NCI-H2029 (cell line): ENCODE measurements around the gene DLX2.
"Not testable (repeated sequence)": the region's sequence is repeated elsewhere in the genome, so short reads cannot be mapped to it uniquely, and the experiment has no call there.

ENCODE experiments used
- DNase-seq: peaks from one replicate; lab custom pipeline; 2025; lab: John Stamatoyannopoulos, UW

Gene DLX2

DNA sequence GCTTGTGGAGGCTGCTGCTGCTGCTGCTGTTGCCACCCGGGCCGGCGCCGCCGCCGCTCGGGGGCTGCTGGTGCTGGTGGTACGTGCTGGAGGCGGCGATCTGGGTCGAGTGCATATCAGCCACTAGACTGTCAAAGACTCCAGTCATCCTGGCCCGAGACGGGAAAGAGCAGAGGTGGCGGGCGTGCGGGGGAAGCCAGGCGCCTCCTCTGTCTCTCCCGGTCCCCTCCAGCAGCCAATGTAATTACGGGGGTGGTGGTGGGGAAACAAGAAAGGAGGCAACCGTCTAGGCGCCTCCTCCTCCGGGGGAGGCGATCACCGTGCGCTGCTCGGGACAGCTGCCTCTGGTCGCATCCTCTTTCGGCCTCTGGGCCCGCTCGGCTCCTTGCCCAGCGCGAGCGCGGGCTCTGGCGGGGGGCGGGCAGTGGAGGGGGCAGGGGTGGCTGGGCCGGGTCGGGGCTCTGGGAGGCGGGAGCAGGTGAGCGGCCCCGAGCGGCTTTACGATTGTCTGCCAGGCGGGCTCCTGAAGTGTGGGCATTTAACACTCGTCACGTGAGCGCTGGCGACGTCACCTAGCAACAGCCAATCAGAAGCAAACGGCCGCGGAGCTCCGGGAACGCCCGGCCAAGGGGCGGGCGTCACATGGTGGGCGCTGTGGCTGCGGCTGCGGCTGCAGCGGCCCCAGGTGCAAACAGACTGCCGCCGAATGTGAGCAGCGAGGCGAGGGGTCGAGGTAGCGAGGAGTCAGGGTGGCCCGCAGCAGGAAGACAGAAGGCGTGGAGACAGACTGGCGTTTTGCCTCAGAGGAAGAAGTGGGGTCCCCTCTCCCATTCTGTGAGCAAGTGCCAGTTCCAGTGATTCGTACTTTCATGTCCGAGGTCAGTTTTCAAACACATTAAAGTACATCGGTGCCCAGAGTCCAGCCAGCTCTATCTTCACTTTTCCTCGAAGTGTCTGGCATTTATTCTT lies at the start of gene DLX2:
Gene DLX2 (minus strand): TSS at position 510 of the 969 bp plus-strand sequence. CDS start 362 bp downstream, at position 148.
- peak; percentile 87 for DNase-seq

DNA sequence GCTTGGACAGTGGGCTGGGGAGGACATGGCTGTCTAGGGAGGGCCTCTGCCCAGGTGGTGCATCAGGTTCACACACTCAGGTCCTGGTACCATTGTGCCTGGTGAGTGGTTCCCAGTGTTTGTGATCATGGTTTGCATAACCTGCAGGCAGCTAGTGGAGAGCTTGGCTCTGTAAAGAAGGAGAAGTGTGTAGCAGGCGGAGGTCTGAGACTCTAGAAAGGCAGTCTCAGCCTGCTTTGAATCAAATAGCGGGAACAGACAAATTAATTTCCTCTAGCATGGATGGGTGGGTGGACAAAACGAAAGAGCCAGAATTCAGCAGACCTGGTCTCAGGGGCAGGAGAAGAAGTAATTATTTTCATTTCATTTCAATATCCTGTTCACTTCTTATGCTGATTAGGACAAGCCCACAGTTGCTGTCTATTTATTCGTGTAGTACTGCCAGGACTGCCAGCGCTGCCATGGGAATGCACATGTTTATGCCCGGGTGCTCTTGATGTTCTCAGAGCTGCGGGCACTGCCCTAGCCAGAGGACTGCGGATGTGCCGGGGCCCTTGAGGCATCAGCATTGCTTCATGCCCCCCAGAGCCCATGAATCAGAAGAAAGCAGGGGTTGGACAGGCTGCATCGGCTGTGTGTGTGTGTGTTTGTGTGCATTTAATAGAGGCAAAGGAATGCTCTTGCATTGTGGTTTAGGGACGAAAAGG lies 45.4 kb upstream of the DLX2 start:
- DNase-seq = no peak

DNA sequence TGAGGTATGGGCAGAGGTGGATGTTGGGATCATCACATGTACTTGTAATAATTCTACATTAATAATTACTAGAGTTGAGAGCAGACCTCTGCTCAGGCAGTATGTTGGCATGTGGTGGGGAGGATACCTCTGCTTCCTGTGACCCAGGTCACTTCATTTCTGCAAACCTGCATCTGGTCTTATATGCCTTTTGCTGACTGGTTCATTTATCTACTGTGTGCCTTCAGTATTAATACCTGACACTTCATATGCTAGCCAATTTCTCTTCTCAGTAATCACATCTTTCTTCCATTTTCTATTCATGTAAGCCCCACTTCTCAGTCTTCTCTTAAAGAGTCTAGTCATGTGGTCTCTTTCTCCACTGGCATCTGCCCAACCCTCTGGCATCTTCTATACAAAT lies 41.1 kb upstream of the DLX2 start:
- no peak for DNase-seq

DNA sequence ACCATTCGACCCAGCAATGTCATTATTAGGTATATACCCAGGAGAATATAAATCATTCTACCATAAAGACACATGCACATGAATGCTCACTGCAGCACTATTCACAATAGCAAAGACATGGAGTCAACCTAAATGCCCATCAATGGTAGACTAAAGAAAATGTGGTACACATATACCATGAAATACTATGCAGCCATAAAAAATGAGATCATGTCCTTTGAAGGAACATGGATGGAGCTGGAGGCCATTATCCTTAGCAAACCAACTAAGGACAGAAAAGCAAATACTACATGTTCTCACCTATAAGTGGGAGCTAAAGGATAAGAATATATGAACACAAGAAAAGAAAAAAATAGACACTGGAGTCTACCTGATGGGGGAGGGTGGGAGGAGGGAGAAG lies 36.0 kb upstream of the DLX2 start:
- DNase-seq = not testable (repeated sequence)

DNA sequence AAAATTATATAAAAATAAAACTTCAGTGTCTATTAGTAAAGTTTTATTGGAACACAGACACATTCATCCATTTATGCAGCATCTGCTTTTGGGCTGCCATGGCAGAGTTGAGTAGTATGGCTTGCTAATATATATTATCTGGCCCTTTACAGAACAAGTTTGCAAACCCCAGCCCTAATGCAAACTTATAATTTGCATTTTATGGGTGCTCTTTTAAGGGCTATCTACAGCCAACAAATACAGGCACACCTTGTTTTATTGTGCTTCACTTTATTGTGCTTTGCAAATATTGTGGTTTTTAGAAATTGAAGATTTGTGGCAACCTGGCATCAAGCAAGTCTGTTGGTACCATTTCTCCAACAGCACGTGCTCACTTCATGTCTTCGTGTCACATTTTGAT lies 35.2 kb upstream of the DLX2 start:
- no peak for DNase-seq

DNA sequence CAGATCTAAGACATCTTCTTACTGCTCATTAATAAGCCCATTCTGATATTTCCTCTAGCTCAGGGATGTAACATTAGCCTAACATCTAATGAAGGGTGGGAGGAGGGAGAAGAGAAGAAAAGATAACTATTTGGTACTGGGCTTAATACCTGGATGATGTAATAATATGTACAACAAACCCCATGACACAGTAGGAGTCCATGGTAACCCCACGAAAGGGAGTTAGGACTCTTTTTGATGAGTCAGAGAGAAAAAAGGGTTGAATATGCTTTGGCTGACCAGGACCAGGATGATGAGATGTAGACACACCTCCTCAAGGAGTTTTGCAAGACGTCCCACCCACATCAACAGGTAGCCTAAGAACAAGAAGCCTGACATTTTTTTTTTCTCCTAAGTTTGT lies 34.4 kb upstream of the DLX2 start:
- DNase-seq = no peak

DNA sequence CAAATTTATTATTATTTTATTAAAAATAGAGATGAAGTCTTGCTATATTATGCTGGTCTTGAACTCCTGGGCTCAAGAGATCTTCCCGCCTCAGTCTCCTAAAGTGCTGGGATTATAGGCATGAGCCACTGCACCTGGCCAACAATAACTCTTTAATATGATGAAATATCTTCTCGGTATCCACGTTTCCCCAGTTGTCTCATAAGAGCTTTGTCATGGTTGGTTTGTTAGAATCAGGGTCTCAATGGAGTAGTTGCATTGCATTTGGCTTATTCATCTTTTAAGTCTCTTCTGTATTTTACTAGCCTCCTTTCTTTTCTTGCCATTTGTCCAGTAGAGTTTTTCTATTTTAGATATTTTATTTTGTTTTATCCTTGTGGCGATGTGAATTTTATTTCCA lies 32.7 kb upstream of the DLX2 start:
- no peak for DNase-seq

DNA sequence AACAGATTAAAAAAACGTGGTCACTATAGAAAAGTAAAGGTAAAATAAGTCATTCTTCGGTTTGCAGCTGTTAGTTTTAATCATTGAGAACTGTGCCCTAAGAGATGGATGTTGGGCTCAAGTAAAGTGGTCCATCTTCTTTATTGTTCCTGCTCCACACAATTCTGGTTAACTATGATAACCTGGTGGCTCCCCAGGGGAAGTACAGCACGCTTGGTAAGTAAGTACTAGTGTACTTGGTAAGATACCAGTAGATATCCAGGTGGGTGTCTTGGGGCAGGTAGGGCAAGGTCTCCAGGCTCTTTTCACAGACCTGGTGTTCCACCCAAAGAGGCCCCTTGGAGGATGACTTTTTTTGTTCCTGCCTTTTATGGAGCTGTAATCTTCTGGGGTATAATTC lies 31.6 kb upstream of the DLX2 start:
- DNase-seq = no peak

DNA sequence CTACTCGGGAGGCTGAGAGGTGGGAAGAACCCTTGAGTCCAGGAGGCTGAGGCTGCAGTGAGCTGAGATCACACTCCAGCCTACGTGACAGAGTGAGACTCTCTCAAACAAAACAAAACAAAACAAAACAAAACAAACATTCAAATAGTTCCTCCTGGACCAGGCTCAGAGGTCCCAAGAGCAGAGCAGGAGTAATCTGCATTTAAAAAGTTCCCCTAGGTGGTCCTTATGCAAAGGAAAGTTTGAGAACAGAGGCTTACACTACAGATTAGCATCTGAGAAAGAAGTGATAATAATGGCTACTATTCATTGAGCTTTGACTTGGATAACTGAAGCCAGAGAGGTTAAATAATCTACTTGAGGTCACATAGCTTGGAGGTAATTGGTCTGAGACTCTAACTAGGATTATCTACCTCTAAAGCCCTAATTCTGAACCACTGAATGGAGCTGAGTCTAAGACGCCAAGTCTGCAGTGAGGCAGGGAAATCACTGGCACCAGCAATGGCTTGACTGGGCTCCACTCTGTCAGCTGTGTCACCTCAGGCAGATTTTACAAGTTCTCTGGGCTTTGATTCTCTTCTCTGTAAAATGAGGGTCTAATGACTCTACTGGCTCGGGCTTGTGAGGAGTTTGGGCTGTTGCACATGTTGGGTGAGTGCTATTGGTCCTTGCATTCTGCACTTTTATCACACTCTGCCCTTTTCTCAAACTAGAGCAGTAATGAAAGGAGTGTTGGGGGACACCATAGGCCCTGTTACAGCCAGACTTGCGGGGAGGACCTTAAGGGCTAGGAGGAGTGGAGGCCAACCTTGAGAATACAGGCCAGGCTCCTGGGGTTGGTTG lies 29.2 kb upstream of the DLX2 start:
- DNase-seq = no peak

DNA sequence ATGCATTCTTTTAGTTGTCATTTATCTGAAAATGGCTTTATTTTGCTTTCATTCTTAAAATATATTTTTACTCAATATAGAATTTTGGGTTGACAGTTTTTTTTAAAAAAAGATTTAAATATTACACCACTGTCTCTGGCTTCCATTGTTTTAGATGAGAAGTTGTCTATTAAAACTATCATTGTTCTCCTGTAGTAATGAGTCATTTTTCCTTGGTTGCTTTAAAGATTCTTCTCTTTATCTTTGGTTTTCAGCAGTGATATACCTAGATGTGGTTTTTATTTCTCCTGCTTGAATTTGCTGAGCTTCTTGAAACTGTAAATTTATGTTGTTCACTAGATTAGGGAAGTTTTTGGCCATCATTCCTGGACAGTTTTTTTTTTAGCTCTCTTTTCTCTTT lies 26.7 kb upstream of the DLX2 start:
- no peak for DNase-seq

DNA sequence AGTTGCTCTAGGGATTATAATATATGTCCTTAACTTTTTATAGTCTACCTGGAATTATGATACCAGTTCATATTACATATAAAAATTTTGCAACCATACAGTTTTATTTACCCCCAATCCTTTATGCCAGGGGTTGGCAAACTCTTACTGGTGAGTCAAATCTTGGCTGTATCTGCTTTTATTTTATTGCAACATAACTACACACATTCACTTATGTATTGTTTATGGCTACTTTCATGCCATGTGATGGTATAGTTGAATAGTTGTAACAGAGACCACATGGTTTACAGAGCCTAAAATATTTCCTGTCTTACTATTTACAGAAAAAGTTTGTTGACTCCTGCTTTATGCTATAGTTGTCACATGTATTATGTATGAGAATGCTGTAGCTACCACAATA lies 25.8 kb upstream of the DLX2 start:
- DNase-seq = no peak

DNA sequence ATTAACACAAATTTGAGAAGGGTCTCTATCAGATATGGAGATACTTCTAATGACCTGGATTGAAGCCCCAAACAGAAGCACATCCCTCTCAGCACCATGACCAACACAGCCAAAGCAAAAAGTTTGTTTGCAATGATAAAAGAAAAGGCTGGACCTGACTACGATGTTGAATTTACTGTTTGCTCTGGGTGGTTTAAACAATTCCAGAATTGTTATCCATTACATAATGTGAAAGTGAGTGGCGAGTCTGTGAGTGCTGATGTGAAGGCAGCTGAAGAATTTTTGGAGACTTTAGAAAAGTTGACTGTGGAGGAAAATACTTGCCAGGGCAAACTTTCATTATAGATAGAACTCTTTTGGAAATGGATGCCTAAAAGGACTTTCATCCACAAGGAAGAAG lies 17.4 kb upstream of the DLX2 start:
- DNase-seq = no peak

DNA sequence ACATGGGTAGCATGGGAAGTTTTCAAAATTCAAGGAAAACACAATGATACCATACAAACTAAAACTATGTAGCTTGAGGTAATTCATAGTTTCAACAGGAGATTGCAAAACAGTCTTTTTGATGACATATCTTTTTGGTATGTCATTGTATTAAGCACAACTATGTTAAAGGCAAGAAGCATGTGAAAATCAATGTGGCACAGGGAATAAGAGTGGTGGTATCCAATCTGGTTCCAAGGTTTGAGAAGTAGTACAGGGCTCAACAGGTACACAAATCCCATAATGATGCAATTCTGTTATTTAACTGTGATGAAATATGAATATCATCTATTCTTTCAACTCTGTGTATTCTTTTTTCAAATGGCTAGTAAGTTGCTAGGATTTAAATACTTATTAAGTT lies 16.4 kb upstream of the DLX2 start:
- no peak for DNase-seq

DNA sequence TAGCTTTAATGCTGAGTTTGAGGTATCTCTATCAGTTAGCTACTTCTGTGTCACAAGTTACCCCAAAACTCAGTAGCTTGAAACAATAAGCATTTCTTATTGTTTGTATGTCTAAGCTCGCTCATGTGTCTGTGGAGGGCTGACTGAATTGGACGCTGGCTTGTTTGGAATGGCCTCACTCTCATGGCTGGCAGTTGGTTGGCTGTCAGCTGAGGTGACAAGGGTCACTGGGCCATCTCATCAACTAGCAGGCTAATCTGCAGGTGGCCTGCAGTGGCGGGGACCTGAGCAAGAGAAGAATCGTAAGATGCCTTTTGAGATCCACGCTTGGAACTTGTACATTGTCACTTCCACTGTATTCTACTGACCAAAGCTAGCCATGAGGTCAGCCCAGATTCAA lies 13.4 kb upstream of the DLX2 start:
- DNase-seq = no peak

DNA sequence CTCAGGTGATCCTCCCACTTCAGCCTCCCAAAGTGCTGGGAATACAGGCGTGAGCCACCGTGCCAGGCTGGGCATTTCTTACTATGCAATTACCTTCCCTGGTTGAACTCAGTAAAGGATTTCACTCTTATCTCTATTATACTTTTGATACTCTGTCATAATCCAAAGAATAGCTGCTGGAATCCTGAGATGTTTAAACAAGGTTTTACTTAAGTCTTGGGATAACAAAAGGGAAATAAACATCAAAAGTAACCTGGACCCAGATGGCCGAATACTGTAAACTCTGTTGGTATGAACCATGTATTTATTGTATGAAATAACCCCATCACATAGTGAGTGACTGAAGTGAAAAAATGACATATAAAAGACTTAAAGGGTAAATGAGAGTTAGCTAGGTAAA lies 11.9 kb upstream of the DLX2 start:
- no peak for DNase-seq

DNA sequence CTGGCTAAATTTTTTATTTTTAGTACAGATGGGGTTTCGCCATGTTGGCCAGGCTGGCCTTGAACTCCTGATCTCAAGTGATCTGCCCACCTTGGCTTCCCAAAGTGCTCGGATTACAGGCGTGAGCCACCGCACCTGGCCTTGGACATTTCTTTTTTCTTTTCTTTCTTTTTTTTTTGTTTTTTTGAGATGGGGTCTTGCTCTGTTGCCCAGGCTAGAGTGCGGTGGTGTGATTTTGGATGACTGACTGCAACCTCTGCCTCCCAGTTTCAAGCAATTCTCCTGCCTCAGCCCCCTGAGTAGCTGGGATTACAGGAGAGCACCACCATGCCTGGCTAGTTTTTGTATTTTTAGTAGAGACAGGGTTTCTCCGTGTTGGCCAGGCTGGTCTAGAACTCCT lies 11.5 kb upstream of the DLX2 start:
- DNase-seq = not testable (repeated sequence)

DNA sequence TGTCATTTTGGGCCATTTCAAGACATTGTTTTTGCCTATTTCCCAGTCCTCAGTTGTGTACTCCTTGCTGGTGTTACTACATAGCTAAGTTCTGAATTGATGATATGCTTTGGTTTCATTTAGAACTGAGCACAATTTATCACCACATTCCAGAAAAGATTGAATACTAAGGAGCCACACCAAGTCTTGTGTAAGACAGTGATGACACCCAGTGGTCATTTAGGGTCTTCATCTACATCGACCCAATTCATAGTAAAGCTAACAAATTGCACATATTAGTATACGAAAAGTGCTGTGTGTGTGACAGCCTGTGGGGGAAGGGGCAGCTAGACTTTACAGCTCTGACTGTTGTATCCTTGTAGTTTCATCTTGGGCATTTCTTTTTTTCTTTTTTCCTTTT lies 10.9 kb upstream of the DLX2 start:
- DNase-seq = no peak

DNA sequence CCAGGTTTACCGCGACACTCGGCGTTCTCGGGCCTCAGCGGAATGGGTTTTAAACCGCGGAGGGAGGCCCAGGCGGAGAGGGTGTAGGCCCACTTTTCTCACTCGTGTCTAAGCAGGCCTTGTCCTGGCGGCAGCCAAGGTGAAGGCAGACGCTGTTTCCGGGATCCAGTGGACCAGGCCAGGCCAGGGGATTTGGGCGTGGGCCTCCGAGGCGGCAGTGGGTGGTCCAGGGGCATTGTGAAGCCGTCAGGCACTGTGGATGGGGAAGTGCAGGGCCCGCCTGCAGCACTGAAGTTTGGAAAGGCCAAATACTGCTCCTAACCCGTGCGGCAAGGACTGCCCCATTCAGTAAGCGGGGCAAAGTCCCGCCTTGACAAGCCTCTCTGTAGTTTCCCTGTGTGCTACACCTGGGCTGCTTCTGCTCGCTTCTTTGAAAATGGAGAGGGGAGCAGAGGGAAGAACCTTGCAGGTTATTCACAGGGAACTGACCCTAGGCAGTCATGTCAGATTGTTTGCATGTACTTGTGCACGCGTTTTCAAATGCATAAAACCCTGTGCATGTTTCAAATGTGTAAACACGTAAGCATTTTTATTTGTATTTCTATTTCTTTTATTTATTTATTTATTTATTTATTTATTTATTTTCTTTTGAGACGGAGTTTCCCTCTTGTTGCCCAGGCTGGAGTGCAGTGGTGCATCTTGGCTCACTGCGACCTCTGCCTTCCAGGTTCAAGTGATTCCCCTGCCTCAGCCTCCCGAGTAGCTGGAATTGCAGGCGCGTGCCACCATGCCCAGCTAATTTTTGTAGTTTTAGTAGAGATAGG lies 7.5 kb upstream of the DLX2 start:
- DNase-seq = no peak

DNA sequence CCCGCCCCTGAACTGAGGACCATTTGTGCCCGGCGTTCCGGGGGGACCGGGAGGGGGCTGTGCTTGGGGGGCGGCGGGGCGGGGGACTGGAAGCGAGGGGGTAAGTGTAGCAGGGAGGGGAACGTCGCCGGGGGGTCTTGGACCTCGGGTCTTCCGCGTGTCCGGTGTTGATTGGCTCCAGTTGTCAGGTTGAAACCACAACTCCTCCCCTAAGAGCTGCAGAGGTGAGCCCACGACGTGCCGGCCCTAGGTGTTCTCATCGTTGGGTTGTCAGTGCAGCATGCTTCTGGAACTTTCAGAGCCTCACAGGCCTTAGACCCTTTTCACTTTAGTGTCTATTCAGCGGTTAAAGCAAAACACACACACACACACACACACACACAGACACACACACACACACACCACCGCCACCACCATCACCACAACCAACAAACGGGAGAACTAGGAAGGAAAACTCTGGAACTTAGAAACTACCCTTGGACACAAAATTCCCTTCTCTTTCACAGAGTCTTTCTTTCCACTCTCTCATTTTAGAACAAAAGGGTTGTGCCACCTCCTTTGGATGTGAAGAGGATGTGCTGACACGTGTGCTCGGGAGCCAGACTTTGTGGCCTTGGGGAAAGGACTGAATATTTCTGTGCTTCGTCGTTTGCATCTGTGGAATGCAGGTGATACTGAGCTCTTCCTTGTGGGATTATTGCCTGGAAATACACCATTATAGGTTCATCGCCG lies 6.7 kb upstream of the DLX2 start:
- no peak for DNase-seq

DNA sequence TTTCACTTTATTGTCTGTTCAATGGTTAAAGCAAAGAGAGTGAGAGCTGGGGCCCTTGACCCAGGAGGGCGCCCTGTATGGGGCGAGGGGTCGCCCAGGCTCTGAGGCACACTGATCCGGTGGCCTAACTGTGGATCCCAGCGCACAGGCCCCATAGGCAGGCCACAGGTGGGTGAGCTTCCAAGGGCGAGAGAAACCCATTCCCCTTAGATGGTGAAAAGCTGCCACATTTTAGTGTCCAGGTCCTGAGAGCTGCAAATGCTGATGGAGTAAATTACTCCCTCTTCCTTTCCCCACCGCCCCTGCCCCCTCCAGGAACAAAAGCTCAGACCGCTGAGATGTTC lies 5.9 kb upstream of the DLX2 start:
- DNase-seq = no peak
